PC-9 (cell line): ENCODE results near the gene C11orf21.

ENCODE experiments used
- EZH2 ChIP-seq: fragments of 200-600 bp; sonication (generic); IDR thresholded peaks from 2 replicates; pipeline ENCODE4 v1.8.0; 2017; ENCODE audit warnings: antibody characterized with exemption, low read depth
- TF ChIP-seq, protein P1 (sequence below): fragments of 200-600 bp; sonication (generic); conservative IDR thresholded peaks from 2 replicates; pipeline ENCODE4 v1.6.1; 2017; ENCODE audit warnings: mixed run types, antibody characterized with exemption, mild to moderate bottlenecking, moderate library complexity

DNA sequence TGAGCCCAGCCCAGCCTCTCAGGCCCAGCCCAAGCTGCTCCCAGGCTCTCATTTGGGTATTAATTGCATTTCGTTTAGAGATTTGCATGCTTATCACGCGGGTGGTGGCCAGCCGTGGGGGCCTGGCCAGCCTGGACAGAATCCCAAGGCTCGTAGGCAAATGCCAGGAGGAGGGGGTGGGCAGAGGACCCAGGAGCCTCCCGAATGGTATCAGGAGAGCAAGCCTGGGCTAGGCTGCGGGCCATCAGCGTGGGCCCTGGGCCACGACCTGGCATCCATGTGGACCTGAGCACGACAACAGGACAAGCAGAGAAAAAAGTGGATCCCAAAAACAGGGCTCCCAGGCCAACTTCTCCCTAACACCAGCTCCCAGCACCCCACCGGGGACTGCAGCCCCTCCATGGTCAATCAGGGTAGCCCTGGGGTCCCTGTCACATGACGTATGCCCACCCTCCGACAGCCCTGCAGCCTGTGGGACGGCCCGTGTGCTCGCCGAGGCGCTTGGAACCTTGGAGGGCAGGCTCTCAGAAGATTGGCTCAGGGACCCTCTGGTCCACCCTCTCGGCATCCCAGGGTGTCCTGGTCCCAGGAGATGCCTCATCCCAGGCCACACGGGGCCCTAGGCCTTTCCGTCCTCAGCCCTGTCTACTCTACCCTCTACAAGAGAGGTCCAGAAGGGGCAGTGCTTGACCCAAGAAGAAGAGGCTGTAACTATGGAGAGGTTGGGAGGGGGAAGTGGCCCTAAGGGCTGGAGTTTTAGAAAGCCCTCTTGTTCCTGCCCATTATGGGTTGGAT is 40.1 kb downstream of the C11orf21 start:
- TF ChIP-seq, protein P1, sequence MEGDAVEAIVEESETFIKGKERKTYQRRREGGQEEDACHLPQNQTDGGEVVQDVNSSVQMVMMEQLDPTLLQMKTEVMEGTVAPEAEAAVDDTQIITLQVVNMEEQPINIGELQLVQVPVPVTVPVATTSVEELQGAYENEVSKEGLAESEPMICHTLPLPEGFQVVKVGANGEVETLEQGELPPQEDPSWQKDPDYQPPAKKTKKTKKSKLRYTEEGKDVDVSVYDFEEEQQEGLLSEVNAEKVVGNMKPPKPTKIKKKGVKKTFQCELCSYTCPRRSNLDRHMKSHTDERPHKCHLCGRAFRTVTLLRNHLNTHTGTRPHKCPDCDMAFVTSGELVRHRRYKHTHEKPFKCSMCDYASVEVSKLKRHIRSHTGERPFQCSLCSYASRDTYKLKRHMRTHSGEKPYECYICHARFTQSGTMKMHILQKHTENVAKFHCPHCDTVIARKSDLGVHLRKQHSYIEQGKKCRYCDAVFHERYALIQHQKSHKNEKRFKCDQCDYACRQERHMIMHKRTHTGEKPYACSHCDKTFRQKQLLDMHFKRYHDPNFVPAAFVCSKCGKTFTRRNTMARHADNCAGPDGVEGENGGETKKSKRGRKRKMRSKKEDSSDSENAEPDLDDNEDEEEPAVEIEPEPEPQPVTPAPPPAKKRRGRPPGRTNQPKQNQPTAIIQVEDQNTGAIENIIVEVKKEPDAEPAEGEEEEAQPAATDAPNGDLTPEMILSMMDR = no peak
- no peak for TF ChIP-seq EZH2
